ENCODE measurements around the gene SLC7A10.

DNA sequence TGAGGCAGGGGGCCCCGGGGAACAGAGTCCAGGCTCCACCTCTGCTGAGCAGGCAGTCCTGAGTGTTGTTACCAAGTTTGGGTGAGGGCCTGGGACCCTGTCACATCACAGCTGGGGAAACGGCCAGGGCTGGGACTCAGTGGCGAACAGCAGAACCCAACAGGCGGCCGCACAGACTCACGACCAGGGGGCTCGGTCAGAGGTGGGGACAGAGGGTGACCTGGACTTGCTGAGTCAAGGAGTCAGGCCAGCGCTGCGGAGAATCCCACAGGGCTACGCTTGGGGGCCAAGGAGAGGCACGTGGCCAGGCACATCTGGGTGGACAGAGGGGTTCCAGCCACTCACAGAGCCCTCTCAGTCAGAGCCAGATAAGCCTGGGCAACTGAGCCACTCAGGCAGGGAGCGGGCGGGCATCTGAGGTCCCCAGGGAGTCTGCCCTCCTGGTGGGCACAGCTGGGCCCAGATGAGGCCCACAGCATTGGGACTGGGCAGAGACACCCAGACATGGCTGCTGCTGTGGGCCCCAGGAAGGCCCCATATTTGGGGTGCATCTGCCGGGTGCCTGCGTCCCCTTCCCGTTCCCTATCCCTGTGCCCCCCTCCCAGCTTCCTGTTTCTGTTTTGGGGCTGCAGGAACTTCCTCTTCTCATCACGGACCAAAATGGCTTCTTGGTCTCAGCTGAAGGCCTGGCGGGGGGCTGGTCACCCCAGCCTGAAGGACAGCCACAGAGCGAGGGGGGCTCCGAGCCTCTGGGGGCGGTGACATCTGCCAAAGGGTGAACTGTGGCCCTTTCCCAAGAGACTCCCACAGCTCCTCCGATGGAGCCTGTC, 42.7 kb upstream of the SLC7A10 start:
- no peak for TF ChIP-seq POLR2A (IDR thresholded peaks at IDR 0.05)
- TF ChIP-seq, protein P1, sequence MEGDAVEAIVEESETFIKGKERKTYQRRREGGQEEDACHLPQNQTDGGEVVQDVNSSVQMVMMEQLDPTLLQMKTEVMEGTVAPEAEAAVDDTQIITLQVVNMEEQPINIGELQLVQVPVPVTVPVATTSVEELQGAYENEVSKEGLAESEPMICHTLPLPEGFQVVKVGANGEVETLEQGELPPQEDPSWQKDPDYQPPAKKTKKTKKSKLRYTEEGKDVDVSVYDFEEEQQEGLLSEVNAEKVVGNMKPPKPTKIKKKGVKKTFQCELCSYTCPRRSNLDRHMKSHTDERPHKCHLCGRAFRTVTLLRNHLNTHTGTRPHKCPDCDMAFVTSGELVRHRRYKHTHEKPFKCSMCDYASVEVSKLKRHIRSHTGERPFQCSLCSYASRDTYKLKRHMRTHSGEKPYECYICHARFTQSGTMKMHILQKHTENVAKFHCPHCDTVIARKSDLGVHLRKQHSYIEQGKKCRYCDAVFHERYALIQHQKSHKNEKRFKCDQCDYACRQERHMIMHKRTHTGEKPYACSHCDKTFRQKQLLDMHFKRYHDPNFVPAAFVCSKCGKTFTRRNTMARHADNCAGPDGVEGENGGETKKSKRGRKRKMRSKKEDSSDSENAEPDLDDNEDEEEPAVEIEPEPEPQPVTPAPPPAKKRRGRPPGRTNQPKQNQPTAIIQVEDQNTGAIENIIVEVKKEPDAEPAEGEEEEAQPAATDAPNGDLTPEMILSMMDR (IDR thresholded peaks at IDR 0.05) = no peak

Data from esophagus squamous epithelium (tissue), 4 donors.